GM18520 (cell line): Measurements from ENCODE around the gene GMEB2.

Experiments
- ATAC-seq: cut with Tn5 transposase; IDR thresholded peaks from one replicate; pipeline ENCODE4 v1.9.1; 2021; ENCODE audit not compliant: unreplicated experiment

The GMEB2 gene

DNA sequence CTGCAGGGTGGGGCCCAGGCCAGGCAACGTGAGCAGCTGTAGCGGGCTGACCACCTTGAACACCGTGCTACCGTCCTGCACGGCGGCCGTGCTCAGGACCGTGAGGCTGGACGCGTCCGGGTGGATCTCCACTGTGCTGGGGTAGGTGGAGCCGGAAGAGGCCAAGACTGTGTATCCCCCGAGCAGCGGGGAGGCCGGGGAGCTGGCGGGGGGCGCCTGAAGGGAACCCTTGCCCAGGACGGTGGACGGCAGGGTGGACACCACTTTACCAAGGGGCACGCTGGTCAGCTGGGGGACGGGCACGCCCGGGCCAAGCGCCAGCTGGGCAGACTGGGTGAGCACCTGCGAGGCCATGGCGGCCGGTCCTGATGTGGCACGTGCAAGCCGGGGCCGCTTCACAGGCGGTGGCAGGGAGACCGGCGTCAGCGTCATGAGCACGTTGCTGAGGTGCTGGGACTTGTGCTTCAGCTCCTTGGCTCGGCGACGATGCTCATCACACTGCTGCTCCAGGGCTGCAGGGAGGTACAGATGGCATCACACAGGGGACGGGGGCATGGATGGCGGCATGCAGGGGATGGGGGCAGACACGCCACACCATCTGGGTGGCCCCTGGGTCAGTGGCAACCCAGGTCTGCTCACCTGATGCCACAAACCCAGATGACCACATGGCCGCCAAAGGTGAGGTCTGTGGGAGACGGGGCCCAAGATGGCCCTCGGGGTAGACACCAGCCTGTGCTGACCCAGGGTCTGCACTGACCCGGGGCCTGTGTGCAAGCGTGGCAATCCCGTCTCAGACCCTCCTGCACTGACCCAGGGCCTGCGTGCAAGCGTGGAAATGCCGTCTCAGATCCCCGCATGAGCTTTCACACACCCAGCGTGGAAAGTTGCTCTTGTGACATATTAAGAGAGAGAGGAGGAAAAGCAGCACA lies 36.4 kb downstream of the GMEB2 start:
- ATAC-seq: no peak

DNA sequence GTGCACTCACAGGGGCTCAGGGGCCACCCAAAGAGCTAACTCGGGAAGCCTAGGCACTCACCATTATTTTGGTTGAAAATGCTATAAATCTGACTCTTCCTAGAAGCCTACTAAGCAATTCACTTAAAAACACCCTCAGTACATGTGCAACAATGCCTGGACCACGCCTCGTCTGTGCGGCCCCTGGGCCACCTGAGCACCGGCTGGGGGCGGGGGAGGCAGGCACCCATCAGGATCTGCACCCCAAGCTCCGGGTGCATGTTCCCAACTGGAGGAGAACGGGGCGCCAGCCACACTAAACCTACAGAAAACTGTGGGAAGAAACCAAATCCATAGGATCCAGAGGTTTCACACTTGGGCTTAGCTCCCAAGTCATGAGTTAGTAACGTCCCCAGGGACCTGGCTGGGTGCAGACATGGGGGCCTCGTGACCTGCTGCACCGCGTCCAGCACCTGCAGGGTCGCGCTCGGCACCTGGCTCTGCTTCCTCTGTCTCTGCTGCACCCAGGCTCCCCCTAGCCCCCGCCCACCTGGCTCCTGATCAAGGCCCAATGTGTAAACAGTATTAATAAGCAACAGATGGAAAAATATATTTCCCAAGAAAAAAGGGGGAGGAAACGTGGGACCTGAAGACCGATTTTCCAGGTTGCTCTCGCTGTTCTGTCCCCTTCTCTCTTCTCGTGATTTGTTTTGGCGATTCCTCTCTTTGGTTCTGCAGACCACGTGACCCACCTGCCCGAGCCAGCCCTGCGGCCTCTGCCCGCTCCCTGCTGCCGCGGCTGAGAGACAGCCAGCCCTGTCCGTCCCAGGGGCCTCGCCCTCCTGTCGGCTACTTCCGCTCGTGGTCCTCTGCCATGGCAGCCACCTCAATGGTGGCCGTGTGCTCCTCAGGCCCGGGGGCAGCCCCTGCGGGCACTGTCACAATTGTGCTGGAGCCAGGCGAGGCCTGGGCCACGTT lies 37.4 kb downstream of the GMEB2 start:
- no peak for ATAC-seq

DNA sequence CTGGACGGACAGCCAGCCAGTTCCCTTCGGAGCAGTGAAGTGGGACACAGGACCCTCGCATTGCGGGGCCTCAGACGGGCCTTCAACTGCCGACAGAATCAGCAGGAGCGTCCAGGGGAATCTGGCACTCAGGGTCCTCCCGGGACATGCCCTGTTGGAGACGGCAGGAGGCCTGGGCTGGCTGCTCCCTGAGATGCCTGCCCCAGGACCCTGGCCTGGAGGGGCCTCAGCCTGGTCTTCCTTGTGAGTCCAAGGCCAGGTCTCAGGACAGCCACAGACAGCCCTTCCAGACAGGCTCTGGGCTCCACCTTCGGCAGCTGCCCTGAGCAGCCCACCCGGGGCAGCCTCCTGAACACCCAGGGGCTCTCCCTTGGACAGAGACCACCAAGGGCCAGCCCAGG lies 38.3 kb downstream of the GMEB2 start:
- ATAC-seq: no peak

DNA sequence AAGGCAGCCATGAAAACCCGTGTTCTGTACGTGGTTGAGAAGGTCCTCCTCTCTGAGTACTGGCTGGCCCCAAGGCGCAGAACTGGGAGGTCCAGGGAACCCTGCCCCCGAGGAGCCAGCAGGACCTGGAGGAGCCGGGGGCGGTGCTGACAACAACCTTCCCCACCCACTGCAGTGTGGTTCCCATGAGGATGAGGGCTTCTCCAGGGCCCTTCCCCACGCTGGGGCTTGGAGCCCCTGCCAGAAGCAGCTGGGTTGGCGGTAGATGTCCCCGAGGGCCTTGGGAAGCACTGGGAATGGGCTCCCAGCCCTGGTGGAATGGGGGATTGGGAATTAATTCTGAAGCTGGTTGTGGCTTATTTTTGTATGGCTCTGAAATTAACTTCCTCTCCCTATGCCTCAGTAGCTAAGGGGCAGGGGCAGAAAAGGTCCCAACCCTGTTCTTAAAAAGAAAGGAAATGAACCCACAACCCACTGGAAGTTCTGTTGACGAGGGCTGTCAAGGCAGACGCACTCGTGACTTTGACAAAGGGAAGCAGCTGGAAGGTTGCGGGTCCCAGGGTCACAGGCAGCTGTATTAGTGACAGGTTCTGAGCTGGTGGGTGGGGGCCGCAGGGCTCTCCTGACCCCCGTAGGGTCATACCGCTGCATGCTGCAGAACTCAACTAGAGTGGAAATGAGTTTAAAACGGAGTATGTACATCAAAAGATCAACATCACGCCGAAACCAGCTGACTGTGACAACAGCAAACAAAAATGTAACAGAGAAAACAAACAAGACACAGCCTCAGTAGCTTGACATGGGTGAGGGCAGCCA lies 38.9 kb downstream of the GMEB2 start:
- ATAC-seq: no peak

DNA sequence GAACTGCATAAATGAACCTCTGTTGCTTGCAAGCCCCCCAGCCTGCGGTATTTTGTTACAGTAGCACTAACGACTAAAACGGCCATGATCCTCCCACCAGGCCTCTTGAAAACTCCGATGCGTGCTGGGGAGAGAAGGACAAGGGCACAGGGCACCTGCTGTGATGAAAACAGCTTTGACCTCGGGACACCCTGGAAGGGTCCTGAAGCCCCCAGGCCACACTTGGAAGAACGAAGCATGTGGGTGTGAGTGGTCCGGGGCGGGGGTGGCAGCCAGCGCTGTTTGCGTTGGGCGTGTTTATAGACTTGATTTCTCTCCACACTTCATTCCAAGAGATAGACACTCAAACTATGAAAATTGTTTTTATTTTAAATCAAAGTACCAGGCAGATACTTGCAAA lies 39.6 kb downstream of the GMEB2 start:
- ATAC-seq: no peak

DNA sequence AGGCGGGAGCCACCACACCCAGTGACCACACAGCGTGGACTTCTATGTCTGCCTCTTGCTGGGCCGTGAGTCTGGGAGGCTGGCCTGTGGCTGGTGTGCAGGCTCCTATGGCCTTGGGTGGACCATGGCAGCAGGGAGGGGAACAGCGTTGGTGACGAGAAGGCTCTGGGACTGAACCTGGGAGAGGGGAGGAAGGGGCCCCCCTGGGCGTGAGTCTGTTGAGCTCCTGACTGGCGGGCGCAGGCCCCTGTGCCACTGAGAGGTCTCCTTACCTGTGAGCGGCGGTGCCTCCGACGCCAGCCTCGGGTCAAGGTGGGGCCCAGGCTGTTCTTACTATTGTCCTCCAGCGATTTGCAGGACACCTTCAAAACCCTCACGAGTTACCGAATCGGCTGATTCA lies 40.1 kb downstream of the GMEB2 start:
- no peak for ATAC-seq

DNA sequence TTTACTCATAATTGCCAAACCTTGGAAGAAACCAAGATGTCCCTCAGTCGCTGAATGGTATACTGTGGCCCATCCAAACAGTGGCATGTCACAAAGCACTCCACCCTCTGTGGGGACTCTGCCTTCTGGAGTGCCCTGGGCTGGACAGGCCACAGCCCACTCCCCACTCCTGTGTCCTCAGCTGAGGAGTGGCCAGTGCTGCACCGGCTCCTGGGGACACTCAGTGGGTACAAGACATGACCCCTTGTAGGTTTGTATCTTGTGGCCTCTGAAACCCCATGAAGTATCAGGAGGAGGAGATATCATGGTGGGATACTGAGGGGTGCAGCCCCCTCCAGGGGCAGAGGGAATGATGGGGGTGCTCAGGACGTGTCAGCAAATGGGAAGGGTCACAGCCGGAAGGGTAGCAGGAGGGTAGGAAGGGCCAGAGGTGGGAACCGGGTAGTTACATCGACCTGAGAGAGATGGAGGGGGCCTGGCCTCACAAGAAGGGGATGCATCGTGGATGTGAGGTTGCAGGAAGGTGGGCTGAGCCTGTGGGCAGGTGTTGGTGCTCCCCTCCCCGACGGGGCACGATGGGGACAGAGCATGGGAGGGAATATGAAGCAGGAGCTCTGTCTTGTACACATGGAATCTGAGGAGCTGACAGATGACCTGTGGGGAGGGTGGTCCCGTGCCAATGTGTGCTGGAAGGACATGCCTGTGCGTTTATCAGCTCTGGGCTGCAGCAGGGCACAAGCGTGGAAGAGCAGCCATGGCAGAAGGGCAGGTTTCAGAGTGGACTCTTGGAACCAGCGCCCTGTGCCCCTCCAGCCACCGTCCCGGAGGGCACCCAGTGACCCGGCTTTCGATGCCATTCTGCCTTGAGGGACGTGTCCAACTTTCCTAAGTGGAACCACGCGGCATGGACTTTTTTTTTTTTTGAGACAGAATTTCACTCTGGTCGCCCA lies 41.0 kb downstream of the GMEB2 start:
- no peak for ATAC-seq

DNA sequence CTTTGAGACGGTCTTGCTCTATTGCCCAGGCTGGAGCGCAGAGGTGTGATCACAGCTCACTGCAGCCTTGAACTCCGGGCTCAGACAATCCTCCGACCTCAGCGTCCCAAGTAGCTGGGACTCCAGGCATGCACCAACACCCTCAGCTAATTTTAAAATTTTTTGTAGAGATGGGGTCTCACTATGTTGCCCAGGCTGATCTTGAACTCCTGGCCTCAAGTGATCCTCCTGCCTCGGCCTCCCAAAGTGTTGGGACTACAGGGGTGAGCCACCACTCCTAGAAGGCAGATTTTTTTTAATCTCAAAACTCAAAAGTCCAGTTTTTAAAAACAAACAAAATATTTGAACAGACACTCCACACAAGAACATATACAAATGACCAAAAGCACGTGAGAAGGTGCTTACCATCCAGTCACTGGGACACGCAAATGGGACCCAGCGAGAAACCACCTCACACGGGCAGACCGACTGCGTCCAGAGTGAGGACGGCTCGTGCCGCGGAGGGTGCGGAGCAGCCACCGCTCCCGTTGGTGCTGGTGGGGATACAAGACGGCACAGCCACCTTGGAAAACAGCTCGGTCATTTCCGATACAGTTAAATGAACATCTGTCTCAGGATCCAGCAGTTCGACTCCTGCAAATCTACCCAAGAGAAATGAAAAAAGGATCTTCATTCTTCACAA lies 44.4 kb downstream of the GMEB2 start:
- ATAC-seq: no peak

DNA sequence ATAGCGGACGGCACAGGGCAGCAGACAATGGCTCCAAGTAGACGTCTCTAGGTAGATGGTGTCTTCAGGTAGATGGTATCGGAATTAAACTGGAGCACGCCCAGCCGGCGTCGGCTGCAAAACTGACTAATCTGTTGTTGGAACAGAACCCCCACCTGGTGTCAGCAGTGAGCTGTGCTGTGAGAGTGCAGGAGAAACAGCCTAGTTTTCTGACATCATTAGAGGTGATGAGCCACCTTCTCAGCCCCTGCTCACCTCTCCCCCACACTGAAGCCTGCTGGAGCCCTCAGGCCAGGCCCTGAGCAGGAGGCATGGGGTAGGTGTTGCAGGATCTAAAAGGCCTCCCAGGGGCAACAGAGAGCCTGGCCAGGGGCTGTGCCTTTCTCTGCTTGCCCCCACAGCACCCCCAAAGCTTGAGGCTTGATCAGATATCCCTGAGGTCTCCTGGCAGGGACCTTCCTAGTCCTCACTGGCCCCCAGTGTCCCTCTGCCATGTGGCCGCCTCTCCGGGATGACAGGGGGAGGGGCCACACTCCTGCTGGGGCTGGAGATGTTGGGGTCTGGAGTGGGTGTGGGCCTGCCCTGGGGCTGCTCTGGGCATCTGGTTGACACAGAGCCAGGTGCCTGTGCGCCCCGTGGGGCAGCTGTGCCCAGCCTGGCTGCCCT lies 46.0 kb downstream of the GMEB2 start:
- ATAC-seq: no peak

DNA sequence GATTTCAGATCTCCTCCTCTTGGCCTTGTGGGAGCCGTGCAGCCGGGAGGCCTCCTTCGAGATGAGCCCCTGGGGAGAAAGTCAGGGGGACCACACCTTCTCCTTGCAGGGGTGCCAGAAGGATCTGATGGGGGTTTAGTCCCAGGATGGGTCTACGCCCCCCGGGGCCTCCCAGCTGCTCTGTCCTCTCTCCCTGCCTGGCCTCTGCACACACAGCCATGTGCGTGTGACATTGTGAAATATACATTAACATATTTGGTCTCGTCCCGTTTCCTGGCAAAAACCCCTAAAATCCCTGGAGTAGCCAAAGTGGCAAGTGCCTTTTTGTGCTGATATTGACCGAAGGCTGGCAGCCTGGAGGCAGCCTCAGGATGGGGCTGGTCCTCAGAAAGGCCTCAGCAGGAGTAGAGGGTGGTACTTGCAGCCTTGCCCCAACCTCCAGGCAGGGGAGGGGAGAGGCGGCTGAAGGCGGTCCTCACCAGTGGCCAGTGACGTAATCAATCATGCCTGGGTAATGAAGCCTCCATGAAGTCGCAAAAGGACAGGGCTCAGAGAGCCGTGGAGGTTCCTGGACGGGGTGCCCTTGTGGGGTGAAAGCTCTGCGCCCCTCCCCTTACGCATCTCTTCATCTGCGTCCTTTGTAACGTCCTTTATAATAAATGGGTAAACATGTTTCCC lies 47.7 kb downstream of the GMEB2 start:
- no peak for ATAC-seq

DNA sequence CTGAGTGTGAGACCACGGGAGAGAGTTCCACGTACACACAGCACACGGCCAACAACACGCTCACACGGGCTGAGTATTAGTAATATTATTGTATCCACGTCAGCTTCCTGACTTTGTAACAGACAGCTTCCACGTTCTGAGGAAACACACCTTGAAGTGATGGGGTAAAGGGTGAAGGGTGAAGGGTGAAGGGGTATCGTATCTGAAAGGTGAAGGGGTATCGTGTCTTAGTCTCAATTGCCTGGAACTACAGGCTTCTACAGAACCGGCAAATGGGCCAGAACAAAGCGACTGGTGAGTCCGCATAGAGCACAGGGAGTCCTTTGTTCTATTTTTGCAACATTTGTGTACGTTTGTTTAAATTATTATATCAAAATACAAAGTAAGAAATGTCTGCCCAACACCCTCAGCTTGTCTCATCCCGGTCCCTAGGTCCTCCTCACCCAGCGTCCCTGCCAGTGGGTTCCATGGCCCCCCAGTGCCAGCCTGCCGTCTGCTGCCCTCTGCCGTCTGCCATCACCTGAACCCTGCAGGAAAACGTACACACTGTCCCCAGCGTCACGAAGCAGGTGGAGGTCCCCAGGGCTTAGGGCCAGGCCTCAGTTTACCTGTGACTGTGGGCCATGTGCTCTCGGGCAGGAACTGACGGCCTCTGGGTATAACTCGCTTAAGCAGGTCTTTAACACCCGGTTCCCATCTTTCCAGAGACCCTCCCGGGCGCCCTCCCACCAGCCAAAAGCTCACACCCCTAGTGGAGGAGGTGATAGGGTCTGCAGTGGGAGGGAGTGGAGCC lies 48.5 kb downstream of the GMEB2 start:
- ATAC-seq: no peak

DNA sequence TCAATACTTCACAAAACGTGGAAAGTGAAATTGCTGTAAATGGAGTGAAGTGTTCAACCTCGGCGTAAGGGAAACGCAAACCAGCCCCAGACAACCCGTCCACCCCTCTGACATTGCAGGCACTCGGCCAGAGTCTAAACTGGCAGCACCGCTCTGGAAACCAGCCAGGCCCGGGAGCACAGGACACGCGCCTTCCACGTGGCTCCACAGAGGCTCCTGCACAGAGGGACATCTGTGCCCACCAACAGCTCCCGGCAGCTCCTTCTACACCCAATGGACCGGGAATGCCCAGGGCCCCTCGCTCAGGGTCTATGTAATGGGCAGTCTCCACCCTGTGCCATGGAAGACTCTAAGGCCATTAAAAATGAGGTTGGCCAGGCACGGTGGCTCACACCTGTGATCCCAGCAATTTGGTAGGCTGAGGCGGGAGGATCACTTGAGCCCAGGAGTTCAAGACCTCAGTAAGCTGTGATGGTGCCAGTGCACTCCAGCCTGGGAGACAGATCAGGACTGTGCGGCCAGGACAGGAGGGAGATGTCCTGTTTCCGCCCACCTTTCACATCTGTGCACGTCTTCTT lies 49.5 kb downstream of the GMEB2 start:
- no peak for ATAC-seq

DNA sequence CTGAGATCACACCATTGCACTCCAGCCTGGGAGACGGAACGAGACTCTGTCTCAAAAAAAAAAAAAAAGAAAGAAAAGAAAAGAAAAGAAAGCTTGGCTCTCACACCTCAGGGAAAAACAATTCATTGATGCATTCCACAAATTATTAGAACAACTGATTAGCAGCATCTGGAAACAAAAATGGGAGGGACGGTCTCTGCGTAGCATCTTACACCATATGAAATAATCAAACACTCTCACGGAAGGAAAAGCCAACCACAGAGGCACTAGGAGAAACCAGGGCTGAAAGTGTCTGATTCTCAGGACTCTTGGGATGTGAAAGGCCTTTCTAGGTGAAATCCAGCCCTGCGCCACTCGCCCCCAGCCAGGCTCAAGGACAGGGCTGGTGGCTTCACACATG lies 50.6 kb downstream of the GMEB2 start:
- no peak for ATAC-seq

DNA sequence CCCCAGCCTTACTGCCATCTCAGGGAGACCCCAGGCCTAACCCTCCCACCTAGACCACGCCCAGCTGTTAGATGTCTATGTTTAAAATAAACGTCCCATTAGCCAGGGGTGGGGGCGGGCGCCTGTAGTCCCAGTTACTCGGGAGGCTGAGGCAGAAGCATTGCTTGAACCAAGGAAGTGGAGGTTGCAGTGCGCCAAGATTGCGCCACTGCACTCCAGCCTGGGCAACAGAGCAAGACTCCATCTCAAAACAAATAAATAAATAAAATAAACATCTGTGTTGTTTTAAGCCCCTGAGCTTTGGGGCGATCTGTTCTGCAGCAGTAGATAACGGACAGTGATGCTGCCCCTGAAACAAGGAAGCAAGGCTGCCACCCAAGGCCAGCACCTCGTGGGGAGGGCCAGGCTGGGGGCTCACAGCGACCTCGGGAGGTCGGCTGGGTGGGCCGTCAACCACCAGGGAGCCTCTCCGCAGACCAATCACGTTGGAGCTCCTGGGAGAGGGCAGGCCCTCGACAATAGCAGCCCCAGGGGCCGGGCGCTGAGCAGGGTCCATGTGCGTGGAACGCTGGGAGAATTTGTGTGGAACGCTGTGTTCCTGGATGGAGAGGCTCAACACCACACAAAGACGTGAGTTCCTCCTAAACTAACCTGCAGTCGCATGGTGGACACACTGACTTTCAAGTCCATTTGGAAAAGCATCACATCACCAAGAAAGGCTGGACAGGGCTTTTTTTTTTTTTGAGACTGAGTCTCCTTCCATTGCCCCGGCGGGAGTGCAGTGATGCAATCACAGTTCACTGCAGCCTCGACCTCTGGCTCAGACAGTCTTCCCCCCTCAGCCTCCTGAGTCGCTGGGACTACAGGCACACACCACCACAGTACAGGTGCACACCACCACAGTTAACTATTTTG lies 51.8 kb downstream of the GMEB2 start:
- no peak for ATAC-seq

DNA sequence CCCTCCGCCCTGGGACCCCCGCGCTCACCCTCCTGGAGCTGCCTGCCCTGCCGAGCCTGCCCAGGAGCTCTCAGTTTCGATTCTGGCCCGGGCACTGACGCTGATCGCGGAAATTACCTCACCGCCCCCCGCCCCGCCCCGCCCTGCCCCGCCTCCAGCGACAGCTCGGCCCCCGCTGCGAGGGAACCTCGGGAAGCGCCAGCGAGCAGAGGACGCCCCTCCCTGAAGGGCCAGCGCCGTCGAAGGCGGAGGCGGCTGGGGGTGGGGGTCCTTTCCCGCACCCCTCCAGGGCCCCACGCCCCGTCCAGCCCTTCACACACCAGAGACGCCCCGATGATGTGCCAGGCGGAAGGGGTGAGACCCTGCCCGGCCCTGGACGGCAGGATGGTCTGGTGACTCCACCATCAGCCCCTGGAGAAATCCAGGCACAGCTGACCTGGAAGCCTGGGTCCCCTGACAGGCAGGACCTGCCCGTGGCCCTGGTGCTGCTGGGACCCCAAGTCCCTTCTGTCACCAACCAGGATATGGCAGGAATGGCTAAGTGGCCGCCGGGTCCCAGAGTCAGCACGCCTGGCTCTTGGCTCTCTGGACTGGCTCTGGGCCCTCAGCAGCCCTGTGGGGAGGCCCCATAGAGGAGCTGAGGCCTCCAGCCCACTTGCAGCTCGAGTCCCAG lies 52.6 kb downstream of the GMEB2 start, which contains the start of gene HELZ2:
HELZ2 (minus strand) TSS at position 84 of the 673 bp plus-strand sequence. CDS start 1,854 bp downstream, outside the sequence.
- no peak for ATAC-seq
